ENCODE data around the gene GLYATL1B. TPM values are rescaled to one million over a fixed set of nuclear protein-coding genes. Genes with fewer than 3 reads are reported as not detected.

Gene GLYATL1B
- total and polyA plus RNA-seq, 10 of the 15 experiments (the other 5 are each of a cell fraction or from before 2014, with no cell fraction given) = 0.10 to 1.7 (median 0.24) TPM; not detected in 4

DNA sequence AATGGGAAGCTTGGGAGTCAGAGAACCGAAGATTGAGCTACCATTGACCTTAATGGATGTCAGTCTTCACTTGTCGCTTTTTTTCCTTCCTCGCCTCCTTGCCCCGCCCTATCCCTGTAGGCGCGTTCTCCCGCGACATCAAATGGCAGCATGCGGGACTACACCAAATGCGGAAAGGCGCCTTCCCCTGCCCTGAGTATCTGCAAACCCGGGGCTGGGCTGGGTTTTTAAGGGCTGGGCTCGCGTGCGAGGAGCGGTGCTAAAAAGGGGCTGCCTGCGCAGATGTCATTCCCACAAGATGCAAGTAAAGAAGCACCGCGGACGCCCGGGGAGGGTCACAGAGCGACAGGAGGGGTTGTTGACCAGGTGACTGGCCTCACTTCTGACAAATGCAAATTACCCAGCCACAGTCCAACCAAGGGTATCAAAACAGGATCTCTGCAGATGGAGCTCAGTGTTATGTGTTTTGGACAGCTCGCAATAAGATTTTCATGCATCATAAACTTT lies 16.2 kb downstream of the GLYATL1B start (continued):
- TF ChIP-seq, protein P1, sequence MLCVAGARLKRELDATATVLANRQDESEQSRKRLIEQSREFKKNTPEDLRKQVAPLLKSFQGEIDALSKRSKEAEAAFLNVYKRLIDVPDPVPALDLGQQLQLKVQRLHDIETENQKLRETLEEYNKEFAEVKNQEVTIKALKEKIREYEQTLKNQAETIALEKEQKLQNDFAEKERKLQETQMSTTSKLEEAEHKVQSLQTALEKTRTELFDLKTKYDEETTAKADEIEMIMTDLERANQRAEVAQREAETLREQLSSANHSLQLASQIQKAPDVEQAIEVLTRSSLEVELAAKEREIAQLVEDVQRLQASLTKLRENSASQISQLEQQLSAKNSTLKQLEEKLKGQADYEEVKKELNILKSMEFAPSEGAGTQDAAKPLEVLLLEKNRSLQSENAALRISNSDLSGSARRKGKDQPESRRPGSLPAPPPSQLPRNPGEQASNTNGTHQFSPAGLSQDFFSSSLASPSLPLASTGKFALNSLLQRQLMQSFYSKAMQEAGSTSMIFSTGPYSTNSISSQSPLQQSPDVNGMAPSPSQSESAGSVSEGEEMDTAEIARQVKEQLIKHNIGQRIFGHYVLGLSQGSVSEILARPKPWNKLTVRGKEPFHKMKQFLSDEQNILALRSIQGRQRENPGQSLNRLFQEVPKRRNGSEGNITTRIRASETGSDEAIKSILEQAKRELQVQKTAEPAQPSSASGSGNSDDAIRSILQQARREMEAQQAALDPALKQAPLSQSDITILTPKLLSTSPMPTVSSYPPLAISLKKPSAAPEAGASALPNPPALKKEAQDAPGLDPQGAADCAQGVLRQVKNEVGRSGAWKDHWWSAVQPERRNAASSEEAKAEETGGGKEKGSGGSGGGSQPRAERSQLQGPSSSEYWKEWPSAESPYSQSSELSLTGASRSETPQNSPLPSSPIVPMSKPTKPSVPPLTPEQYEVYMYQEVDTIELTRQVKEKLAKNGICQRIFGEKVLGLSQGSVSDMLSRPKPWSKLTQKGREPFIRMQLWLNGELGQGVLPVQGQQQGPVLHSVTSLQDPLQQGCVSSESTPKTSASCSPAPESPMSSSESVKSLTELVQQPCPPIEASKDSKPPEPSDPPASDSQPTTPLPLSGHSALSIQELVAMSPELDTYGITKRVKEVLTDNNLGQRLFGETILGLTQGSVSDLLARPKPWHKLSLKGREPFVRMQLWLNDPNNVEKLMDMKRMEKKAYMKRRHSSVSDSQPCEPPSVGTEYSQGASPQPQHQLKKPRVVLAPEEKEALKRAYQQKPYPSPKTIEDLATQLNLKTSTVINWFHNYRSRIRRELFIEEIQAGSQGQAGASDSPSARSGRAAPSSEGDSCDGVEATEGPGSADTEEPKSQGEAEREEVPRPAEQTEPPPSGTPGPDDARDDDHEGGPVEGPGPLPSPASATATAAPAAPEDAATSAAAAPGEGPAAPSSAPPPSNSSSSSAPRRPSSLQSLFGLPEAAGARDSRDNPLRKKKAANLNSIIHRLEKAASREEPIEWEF (IDR thresholded peaks at IDR 0.05; ENCODE audit: insufficient replicate concordance, low read depth, low read length) = no peak
- TF ChIP-seq EGR1 (IDR thresholded peaks at IDR 0.05; ENCODE audit: borderline replicate concordance in 1 of 2, low read depth in 2 of 2, low read length in 2 of 2) (0 out of 3 replicates have a peak, but pooled peaks of 1 of the 2 experiments have one; percentile 24), ATF7 (IDR thresholded peaks at IDR 0.05; ENCODE audit: low read depth) (peak; percentile 33; the same call in 1 of the 2 replicates), MEF2B (IDR thresholded peaks at IDR 0.05; ENCODE audit: partially characterized antibody, poor library complexity, severe bottlenecking) (peak; percentile 77), POLR2A (IDR thresholded peaks at IDR 0.05; ENCODE audit: low read depth, low read length) (peak; percentile 52; the same call in 1 of the 2 replicates), CBFB (IDR thresholded peaks at IDR 0.05; ENCODE audit: low read depth) (peak; percentile 64; the same call in 1 of the 2 replicates), KAT2A (conservative IDR thresholded peaks at IDR 0.05; ENCODE audit: control insufficient read depth, low read depth, low read length) (no peak), MEF2A (IDR thresholded peaks at IDR 0.05; ENCODE audit: insufficient read depth, low read depth, low read length) (peak; percentile 93), RUNX3 (IDR thresholded peaks at IDR 0.05; ENCODE audit: low read length) (peak; percentile 66)
- TF ChIP-seq, protein P2, sequence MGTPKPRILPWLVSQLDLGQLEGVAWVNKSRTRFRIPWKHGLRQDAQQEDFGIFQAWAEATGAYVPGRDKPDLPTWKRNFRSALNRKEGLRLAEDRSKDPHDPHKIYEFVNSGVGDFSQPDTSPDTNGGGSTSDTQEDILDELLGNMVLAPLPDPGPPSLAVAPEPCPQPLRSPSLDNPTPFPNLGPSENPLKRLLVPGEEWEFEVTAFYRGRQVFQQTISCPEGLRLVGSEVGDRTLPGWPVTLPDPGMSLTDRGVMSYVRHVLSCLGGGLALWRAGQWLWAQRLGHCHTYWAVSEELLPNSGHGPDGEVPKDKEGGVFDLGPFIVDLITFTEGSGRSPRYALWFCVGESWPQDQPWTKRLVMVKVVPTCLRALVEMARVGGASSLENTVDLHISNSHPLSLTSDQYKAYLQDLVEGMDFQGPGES (IDR thresholded peaks at IDR 0.05) = no peak
- TF ChIP-seq, protein P3, sequence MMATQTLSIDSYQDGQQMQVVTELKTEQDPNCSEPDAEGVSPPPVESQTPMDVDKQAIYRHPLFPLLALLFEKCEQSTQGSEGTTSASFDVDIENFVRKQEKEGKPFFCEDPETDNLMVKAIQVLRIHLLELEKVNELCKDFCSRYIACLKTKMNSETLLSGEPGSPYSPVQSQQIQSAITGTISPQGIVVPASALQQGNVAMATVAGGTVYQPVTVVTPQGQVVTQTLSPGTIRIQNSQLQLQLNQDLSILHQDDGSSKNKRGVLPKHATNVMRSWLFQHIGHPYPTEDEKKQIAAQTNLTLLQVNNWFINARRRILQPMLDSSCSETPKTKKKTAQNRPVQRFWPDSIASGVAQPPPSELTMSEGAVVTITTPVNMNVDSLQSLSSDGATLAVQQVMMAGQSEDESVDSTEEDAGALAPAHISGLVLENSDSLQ (IDR thresholded peaks at IDR 0.05) = peak; percentile 81
- TF ChIP-seq, protein P4, sequence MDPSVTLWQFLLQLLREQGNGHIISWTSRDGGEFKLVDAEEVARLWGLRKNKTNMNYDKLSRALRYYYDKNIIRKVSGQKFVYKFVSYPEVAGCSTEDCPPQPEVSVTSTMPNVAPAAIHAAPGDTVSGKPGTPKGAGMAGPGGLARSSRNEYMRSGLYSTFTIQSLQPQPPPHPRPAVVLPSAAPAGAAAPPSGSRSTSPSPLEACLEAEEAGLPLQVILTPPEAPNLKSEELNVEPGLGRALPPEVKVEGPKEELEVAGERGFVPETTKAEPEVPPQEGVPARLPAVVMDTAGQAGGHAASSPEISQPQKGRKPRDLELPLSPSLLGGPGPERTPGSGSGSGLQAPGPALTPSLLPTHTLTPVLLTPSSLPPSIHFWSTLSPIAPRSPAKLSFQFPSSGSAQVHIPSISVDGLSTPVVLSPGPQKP (IDR thresholded peaks at IDR 0.05; ENCODE audit: low read depth, low read length) = no peak
- TF ChIP-seq, protein P5, sequence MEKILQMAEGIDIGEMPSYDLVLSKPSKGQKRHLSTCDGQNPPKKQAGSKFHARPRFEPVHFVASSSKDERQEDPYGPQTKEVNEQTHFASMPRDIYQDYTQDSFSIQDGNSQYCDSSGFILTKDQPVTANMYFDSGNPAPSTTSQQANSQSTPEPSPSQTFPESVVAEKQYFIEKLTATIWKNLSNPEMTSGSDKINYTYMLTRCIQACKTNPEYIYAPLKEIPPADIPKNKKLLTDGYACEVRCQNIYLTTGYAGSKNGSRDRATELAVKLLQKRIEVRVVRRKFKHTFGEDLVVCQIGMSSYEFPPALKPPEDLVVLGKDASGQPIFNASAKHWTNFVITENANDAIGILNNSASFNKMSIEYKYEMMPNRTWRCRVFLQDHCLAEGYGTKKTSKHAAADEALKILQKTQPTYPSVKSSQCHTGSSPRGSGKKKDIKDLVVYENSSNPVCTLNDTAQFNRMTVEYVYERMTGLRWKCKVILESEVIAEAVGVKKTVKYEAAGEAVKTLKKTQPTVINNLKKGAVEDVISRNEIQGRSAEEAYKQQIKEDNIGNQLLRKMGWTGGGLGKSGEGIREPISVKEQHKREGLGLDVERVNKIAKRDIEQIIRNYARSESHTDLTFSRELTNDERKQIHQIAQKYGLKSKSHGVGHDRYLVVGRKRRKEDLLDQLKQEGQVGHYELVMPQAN (conservative IDR thresholded peaks at IDR 0.05) = peak; percentile 42; the same call in 1 of the 2 replicates
- TF ChIP-seq, protein P6, sequence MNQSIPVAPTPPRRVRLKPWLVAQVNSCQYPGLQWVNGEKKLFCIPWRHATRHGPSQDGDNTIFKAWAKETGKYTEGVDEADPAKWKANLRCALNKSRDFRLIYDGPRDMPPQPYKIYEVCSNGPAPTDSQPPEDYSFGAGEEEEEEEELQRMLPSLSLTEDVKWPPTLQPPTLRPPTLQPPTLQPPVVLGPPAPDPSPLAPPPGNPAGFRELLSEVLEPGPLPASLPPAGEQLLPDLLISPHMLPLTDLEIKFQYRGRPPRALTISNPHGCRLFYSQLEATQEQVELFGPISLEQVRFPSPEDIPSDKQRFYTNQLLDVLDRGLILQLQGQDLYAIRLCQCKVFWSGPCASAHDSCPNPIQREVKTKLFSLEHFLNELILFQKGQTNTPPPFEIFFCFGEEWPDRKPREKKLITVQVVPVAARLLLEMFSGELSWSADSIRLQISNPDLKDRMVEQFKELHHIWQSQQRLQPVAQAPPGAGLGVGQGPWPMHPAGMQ (IDR thresholded peaks at IDR 0.05; ENCODE audit: borderline replicate concordance) = no peak

Data from GM12878 (cell line).